GM21390 (cell line): ENCODE measurements around the gene ATP1A4.
"Not testable (repeated sequence)": the region's sequence is repeated elsewhere in the genome, so short reads cannot be mapped to it uniquely, and the experiment has no call there.

Experiments
- ATAC-seq: cut with Tn5 transposase; IDR thresholded peaks from one replicate; pipeline ENCODE4 v1.9.1; 2021; ENCODE audit not compliant: unreplicated experiment

Gene ATP1A4

GRCh38 chr1:160122978-160123495 is 28.4 kb upstream of the ATP1A4 start:
- ATAC-seq, result no peak

- ATAC-seq, result no peak
Observed at GRCh38 chr1:160123726-160124125, 27.7 kb upstream of the ATP1A4 start.

DNA sequence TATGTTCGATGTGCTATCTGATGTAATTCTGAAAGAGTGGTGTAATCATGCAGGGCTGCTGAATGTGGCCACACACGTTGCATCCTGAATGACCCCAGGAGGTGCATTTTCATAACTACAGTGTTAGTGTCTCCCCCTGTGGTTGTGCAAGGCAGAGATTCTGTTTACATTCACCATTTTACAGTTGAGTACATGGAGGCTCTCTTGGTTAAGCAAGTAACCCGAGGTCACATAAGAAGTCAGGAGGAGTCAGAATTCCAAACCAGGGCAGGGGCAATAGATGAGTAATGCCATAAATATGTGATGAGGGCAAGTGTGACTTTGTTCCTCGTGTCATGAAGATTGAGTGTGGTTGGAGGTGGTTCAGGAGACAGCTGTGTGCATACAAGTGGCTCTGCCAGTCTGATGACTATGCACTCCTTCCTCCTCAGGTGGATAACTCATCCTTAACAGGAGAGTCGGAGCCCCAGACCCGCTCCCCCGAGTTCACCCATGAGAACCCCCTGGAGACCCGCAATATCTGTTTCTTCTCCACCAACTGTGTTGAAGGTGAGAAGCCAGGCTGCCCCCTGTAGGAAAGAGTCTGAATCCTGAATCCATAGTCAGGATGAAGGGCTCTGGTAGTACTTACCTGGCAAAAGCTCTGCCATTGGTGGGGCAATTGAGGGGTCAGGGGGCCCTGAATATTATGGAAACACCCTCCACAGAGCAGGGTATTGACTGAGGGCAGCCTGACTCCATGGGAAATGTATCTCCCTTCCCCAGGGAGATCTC is 26.5 kb upstream of the ATP1A4 start:
- no peak for ATAC-seq

DNA sequence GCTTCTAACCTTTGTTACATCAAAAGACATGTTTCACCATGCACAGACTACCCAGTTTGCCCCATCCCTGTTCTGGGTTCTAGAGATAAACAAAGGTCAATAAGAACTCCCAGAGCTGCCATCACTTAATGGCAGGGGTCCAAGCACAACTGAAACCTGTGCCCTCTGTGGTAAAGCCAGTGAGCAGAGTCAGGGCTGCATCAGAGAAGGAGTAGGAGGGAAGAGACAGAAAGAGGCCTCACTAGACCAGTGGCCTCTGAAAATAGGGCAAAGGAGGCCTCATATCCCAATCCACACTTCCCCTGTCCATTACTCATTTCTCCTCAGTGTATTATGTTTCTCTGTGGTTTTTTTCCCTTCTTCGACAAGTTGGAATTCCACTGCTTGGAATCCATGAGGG is 25.7 kb upstream of the ATP1A4 start:
- ATAC-seq, result no peak

GRCh38 chr1:160126342-160126741 is 25.1 kb upstream of the ATP1A4 start:
- not testable (repeated sequence) for ATAC-seq

DNA sequence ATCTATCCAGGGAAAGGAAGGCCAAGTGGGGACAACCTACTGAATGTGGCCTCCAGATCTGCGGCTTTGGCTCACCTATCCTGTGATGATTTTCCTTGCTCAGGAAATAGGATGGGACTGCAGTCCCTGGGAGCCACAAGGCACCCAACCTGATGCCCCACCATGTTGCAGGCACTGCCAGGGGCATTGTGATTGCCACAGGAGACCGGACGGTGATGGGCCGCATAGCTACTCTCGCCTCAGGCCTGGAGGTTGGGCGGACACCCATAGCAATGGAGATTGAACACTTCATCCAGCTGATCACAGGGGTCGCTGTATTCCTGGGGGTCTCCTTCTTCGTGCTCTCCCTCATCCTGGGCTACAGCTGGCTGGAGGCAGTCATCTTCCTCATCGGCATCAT is 24.0 kb upstream of the ATP1A4 start:
- no peak for ATAC-seq

DNA sequence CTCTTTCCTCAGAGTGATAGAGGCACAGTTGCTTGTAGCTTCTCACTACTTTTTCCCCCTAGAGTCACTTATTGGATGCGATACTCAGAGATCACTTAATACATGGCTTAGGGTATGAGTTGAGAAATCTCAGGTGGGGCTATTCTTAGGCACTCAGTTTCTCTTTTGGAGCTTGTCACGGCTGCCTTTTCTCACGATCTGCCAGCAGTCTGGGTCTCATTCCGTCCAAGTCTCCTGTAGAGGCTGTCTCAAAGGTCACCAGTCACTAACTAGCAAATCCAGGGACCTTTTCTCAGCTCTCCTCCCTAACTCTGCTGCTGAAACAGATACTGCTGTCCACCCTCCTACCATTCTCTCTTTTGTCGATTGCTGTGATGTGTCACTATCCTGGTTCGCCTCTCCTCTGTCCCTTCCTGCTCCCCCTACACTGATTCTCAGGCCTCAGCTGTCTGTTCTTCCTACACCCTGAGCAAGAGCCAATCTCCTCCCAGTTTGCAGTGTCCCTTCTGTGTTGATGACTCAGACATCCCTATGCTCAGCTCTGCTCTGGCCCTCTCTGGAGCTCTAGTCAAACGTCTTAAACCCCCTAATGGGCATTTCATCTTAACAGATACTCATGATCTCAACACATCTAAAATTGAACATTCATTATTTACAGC is 23.4 kb upstream of the ATP1A4 start:
- ATAC-seq, result no peak

DNA sequence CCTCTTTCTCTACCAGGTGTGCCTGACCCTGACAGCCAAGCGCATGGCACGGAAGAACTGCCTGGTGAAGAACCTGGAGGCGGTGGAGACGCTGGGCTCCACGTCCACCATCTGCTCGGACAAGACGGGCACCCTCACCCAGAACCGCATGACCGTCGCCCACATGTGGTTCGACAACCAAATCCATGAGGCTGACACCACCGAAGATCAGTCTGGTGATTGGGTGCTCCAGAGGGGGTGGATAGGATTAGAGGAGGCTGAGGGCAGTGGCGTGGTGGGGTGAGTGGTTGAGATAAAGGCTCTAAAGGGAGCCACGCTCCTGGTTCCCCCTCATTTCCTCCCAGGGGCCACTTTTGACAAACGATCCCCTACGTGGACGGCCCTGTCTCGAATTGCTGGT is 22.8 kb upstream of the ATP1A4 start:
- no peak for ATAC-seq

DNA sequence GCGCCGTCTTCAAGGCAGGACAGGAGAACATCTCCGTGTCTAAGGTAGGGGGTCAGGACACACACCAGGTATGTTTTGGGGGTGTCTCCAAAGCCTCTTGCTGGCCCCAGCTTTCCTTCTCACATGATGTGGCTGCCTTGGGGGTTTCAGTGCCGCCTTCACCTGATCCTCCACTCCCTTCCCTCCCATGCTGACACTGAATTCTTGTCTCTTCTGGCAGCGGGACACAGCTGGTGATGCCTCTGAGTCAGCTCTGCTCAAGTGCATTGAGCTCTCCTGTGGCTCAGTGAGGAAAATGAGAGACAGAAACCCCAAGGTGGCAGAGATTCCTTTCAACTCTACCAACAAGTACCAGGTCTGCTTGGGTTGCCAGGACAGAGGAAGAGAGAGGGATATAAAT is 22.4 kb upstream of the ATP1A4 start:
- no peak for ATAC-seq

- ATAC-seq, result no peak
Observed at GRCh38 chr1:160129558-160129957, 21.8 kb upstream of the ATP1A4 start.

- ATAC-seq, result no peak
Observed at GRCh38 chr1:160129966-160130365, 21.4 kb upstream of the ATP1A4 start.

GRCh38 chr1:160130486-160130885 is 20.9 kb upstream of the ATP1A4 start:
- ATAC-seq, result no peak

GRCh38 chr1:160130939-160131338 is 20.5 kb upstream of the ATP1A4 start:
- no peak for ATAC-seq

DNA sequence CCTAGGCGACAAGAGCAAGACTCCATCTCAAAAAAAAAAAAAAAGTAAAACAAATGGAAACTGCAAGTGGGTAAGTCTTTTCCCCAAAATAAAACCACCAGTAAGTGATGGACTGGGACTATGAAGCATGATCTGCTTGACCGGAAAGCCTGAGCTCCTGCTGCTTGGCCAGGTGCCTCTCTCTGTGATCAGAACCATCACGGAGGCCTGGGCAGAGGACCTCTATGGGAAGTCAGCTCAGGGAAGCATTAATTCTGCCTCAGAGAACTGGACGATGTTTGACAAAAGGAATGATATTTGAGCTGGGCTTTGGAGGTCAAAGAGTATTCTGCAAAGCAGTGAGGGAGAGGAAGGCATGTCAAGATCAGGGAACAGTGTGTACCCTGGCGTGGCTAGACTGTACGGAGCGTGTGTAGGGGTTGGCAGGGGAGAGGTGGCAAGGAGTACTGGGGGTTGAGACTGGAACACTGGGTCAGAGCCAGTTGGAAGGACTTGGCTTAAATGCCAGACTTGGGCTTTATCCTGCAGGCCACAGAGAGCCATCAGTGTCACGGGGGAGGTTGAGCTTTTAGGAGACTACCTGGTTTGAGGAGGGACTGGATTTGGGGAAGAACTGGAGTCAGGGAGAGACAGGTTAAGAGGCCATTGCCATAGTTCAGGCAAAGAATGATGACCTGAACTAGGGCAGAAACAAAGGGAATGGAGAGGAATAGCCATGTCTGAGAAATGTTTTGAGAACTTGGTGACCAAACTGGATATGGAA is 19.4 kb upstream of the ATP1A4 start:
- ATAC-seq, result no peak

- ATAC-seq, result no peak
Observed at GRCh38 chr1:160133990-160134770, 17.2 kb upstream of the ATP1A4 start.

DNA sequence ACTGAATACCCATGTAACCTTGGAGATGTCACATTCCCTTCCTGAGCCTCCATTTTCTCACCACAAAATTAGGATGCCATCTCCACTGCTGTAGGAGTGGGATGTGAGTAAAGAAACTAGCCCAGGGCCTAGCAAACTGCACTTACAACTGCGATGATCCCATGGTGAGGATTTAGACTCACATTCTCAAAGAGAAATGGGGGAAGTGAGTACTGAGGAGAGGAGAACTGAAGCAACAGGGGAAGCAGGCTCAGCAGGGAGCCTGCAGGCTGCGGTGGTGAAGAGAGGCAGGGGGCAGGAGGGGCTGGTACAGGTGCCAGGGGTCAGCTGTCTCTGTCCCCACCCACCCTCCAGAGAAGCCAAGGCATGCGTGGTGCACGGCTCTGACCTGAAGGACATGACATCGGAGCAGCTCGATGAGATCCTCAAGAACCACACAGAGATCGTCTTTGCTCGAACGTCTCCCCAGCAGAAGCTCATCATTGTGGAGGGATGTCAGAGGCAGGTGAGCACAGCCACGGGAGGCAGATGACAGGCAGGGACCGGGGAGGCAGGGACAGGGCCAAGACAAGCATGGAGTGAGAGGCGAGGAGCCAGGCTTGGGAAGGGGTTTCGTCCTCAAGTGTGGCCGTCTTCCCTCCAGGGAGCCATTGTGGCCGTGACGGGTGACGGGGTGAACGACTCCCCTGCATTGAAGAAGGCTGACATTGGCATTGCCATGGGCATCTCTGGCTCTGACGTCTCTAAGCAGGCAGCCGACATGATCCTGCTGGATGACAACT is 16.4 kb upstream of the ATP1A4 start:
- ATAC-seq, result no peak

DNA sequence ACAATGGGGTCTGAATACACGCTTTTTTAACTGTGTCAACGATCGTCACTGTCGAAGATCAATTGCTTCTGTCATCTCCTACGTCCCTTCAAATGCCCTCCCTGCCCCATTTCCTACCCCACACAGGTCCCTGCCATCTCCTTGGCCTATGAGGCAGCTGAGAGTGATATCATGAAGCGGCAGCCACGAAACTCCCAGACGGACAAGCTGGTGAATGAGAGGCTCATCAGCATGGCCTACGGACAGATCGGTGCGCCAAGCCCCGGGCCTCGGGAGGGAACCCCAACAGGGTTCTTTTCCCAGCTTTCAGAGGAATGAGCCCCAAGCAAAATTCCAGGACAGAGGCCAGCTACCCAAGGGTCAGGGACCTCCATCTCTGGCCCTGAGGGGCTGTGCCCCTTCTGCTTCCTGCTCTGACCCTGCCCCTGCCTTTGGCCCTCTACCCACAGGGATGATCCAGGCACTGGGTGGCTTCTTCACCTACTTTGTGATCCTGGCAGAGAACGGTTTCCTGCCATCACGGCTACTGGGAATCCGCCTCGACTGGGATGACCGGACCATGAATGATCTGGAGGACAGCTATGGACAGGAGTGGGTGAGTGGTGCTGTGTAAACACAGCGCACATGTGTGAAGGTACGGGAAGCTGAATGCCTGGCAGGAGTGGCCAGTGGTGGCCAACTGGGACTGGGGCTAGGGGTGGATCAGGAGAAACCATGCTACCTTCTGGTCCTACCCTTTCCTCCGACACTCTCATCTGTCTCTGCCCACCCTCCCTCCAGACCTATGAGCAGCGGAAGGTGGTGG is 15.1 kb upstream of the ATP1A4 start:
- no peak for ATAC-seq

DNA sequence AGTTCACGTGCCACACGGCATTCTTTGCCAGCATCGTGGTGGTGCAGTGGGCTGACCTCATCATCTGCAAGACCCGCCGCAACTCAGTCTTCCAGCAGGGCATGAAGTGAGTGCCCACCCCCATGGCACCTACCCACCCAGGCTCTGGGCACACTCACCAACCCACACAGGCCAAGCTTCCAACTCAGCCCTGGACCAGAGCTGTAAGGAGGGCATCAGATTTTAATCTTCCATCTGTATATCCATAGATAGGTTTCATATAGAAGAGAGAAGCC is 14.5 kb upstream of the ATP1A4 start:
- ATAC-seq, result no peak

GRCh38 chr1:160137216-160137862 is 14.1 kb upstream of the ATP1A4 start:
- no peak for ATAC-seq
